Measurements from ENCODE around the gene GPC5. TPM values are rescaled to one million over a fixed set of nuclear protein-coding genes. Genes with fewer than 3 reads are reported as not detected.

The GPC5 gene
- total and polyA plus RNA-seq, 2 of the 13 experiments (the other 11 are each of a cell fraction or from before 2014, with no cell fraction given), result 0.02 to 0.07 TPM

DNA sequence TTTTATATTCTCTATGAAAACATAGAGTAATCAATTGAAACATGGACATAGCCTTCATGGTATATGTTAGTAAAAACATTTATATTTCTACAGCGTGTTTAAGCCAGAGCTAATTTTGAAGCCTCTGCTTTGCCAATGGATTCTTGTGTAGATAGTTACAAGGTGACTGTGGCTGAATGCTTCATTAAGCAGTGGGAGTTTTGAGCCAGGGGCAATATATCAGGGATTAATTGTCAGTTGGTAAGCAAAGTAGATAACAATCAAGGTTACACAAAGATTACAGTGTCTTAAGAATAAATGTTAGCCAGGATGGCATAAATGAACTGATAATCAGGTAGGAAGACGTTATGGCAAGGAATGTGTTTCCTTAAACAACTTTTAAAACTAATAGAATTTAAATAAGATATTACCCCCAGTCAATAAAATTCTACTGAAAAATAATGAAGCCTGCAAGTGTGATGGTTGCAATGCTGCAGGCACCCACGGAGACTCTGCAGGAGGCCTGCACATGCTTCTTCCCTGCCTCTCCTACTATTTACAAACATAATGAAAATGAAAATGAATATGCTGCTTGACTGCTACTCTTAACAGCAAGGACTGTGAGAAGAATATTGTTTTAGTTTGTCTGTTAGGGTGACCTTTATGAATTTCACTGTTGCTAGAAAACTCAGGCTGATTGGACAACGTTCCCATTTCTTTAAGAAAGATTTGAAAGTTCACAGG is 588.5 kb downstream of the GPC5 start:
- Histone ChIP-seq H3K27ac (ENCODE audit: extremely low read length, insufficient read depth, low read length) (no peak overlapping the region), H3K9ac (ENCODE audit: insufficient read depth, low read depth, low read length) (no peak overlapping the region), H3K79me2 (ENCODE audit: insufficient read depth, low read length) (no peaks in the 10 kb centered on the region), H3K36me3 (replicated peaks in 1 of 2; ENCODE audit: control insufficient read depth in 1 of 2, insufficient read depth in 2 of 2, low read length in 2 of 2) (no peaks in the 10 kb centered on the region), H4K20me1 (ENCODE audit: insufficient read depth, low read length) (no peaks in the 10 kb centered on the region), H2AFZ (ENCODE audit: low read length) (no peak overlapping the region), H3K4me3 (replicated peaks in 1 of 3; ENCODE audit: insufficient read depth in 1 of 3, low read depth in 2 of 3, low read length in 3 of 3) (no peak overlapping the region), H3K27me3 (ENCODE audit: control insufficient read depth in 1 of 2, insufficient read depth in 2 of 2, low read length in 2 of 2) (no peaks in the 10 kb centered on the region), H3K4me2 (ENCODE audit: low read depth, low read length) (no peak overlapping the region), H3K9me3 (ENCODE audit: low read length) (no peaks in the 10 kb centered on the region), H3K4me1 (ENCODE audit: insufficient read depth, low read length) (no peaks in the 10 kb centered on the region)
- DNase-seq (ENCODE audit: low spot score), result no peak
- WGBS (ENCODE audit: low lambda C conversion rate), result 2% methylated on average over 4 of the region's 4 CpGs
- in situ Hi-C loops (cut with HindIII; ENCODE audit: extremely low pct_ligation_motif_present, low pct_unique_long_range_greater_than_20kb), result no loop called here
- TF ChIP-seq MIXL1 (CRISPR knock-in tag; IDR thresholded peaks at IDR 0.05), result no peak
- TF ChIP-seq, protein P1, sequence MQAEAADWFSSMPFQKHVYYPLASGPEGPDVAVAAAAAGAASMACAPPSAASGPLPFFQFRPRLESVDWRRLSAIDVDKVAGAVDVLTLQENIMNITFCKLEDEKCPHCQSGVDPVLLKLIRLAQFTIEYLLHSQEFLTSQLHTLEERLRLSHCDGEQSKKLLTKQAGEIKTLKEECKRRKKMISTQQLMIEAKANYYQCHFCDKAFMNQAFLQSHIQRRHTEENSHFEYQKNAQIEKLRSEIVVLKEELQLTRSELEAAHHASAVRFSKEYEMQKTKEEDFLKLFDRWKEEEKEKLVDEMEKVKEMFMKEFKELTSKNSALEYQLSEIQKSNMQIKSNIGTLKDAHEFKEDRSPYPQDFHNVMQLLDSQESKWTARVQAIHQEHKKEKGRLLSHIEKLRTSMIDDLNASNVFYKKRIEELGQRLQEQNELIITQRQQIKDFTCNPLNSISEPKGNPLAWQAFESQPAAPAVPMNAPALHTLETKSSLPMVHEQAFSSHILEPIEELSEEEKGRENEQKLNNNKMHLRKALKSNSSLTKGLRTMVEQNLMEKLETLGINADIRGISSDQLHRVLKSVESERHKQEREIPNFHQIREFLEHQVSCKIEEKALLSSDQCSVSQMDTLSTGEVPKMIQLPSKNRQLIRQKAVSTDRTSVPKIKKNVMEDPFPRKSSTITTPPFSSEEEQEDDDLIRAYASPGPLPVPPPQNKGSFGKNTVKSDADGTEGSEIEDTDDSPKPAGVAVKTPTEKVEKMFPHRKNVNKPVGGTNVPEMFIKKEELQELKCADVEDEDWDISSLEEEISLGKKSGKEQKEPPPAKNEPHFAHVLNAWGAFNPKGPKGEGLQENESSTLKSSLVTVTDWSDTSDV (CRISPR knock-in tag; IDR thresholded peaks at IDR 0.05), result no peak
- intact Hi-C loops (cut with micrococcal nuclease; ENCODE audit: unreplicated experiment), result no loop called here
- POLR2A ChIA-PET, result no interaction called here
- CTCF ChIA-PET (ENCODE audit: low intra/inter-chr PET ratio, low total read pairs), result no interaction called here
- ATAC-seq, result no peak
- no TSS peak for BruUV-seq (replicated peaks)
- no peak for FAIRE-seq

DNA sequence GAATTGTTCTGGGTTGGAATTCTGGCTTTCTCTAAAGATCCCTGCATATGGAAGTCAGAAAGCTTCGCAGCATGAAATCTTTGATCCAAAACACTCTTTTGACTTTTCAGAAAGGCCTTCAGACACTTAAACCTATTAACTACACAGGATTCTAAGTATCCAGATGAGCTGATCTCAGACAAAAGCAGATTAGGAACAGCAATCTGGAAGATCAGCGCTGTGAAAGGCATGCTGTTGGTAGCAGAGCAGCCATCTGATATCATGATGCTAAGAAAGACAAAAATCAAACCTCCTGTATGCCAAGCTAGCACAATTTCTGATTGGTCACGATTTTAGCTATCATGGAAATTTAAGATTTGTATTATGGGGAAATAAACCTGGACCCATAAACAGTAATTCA is 589.9 kb downstream of the GPC5 start:
- FAIRE-seq (no peak), DNase-seq (ENCODE audit: low spot score) (no peak), ATAC-seq (no peak)
- no peaks in the 10 kb centered on the region for H3K79me2 ChIP-seq (ENCODE audit: insufficient read depth, low read length)
- H3K4me1 ChIP-seq (ENCODE audit: insufficient read depth, low read length), result no peaks in the 10 kb centered on the region
- intact Hi-C loops (cut with micrococcal nuclease; ENCODE audit: unreplicated experiment), result no loop called here
- H4K20me1 ChIP-seq (ENCODE audit: insufficient read depth, low read length), result no peaks in the 10 kb centered on the region
- BruUV-seq (replicated peaks), result no TSS peak
- POLR2A ChIA-PET, result no interaction called here
- H3K4me2 ChIP-seq (ENCODE audit: low read depth, low read length), result no peak overlapping the region
- in situ Hi-C loops (cut with HindIII; ENCODE audit: extremely low pct_ligation_motif_present, low pct_unique_long_range_greater_than_20kb), result no loop called here
- H3K36me3 ChIP-seq (replicated peaks in 1 of 2; ENCODE audit: control insufficient read depth in 1 of 2, insufficient read depth in 2 of 2, low read length in 2 of 2), result no peaks in the 10 kb centered on the region
- no peaks in the 10 kb centered on the region for H3K9me3 ChIP-seq (ENCODE audit: low read length)
- H2AFZ ChIP-seq (ENCODE audit: low read length), result no peak overlapping the region
- 50% methylated on average over 3 of the region's 3 CpGs for WGBS (ENCODE audit: low lambda C conversion rate)
- H3K27ac ChIP-seq (ENCODE audit: extremely low read length, insufficient read depth, low read length), result no peak overlapping the region
- CTCF ChIA-PET (ENCODE audit: low intra/inter-chr PET ratio, low total read pairs), result no interaction called here
- H3K4me3 ChIP-seq (replicated peaks in 1 of 3; ENCODE audit: insufficient read depth in 1 of 3, low read depth in 2 of 3, low read length in 3 of 3), result no peak overlapping the region
- no peaks in the 10 kb centered on the region for H3K27me3 ChIP-seq (ENCODE audit: control insufficient read depth in 1 of 2, insufficient read depth in 2 of 2, low read length in 2 of 2)
- H3K9ac ChIP-seq (ENCODE audit: insufficient read depth, low read depth, low read length), result no peak overlapping the region
- TF ChIP-seq ZNF343 (CRISPR knock-in tag; IDR thresholded peaks at IDR 0.05), result no peak
- TF ChIP-seq, protein P2, sequence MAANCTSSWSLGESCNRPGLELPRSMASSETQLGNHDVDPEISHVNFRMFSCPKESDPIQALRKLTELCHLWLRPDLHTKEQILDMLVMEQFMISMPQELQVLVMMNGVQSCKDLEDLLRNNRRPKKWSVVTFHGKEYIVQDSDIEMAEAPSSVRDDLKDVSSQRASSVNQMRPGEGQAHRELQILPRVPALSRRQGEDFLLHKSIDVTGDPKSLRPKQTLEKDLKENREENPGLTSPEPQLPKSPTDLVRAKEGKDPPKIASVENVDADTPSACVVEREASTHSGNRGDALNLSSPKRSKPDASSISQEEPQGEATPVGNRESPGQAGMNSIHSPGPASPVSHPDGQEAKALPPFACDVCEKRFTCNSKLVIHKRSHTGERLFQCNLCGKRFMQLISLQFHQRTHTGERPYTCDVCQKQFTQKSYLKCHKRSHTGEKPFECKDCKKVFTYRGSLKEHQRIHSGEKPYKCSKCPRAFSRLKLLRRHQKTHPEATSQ (CRISPR knock-in tag; IDR thresholded peaks at IDR 0.05; ENCODE audit: borderline replicate concordance), result no peak
- no peak for TF ChIP-seq TMF1 (CRISPR knock-in tag; IDR thresholded peaks at IDR 0.05; ENCODE audit: low read depth)
- no peak for TF ChIP-seq PPARG (CRISPR knock-in tag; conservative IDR thresholded peaks at IDR 0.05)
- TF ChIP-seq ZNF354B (CRISPR knock-in tag; IDR thresholded peaks at IDR 0.05), result no peak
- no peak for TF ChIP-seq HDAC6 (IDR thresholded peaks at IDR 0.05; ENCODE audit: low read depth, low read length)
- TF ChIP-seq JDP2 (CRISPR knock-in tag; IDR thresholded peaks at IDR 0.05; ENCODE audit: borderline replicate concordance), result no peak
- TF ChIP-seq ZNF567 (CRISPR knock-in tag; IDR thresholded peaks at IDR 0.05; ENCODE audit: borderline replicate concordance), result no peak
- TF ChIP-seq, protein P3, sequence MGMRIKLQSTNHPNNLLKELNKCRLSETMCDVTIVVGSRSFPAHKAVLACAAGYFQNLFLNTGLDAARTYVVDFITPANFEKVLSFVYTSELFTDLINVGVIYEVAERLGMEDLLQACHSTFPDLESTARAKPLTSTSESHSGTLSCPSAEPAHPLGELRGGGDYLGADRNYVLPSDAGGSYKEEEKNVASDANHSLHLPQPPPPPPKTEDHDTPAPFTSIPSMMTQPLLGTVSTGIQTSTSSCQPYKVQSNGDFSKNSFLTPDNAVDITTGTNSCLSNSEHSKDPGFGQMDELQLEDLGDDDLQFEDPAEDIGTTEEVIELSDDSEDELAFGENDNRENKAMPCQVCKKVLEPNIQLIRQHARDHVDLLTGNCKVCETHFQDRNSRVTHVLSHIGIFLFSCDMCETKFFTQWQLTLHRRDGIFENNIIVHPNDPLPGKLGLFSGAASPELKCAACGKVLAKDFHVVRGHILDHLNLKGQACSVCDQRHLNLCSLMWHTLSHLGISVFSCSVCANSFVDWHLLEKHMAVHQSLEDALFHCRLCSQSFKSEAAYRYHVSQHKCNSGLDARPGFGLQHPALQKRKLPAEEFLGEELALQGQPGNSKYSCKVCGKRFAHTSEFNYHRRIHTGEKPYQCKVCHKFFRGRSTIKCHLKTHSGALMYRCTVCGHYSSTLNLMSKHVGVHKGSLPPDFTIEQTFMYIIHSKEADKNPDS (CRISPR knock-in tag; IDR thresholded peaks at IDR 0.05), result no peak

Measured in HepG2 (cell line).